Urinary bladder (tissue), 4 donors: ENCODE data around the gene METTL27. TPM values are rescaled to one million over a fixed set of nuclear protein-coding genes. Genes with fewer than 3 reads are reported as not detected.
"Not testable (repeated sequence)": the region's sequence is repeated elsewhere in the genome, so short reads cannot be mapped to it uniquely, and the experiment has no call there.

Experiments
- DNase-seq: peaks from one replicate; pipeline ENCODE4 v3.0.0-alpha.2; 2015; ENCODE audit errors: extremely low spot score
- H3K27ac ChIP-seq: one replicate; pipeline ENCODE4 v1.5.1; 2013; ENCODE audit warnings: low read depth, mild to moderate bottlenecking, moderate library complexity
- H3K36me3 ChIP-seq: one replicate; pipeline ENCODE4 v1.6.1; 2013; ENCODE audit warnings: mild to moderate bottlenecking, moderate library complexity; ENCODE audit not compliant: insufficient read depth
- H3K4me1 ChIP-seq: one replicate; pipeline ENCODE4 v1.6.1; 2013; ENCODE audit warnings: mild to moderate bottlenecking, moderate library complexity; ENCODE audit not compliant: insufficient read depth
- H3K4me3 ChIP-seq: one replicate; pipeline ENCODE4 v1.5.1; 2013; ENCODE audit warnings: low read depth, low read length
- WGBS: extraction: QIAGEN DNeasy Blood & Tissue Kit; methylation state at CpG from one replicate; pipeline ENCODE4 v1.1.7; 2013; 5-methylcytosine and 5-hydroxymethylcytosine counted together
- polyA plus RNA-seq: library from polyadenylated mRNA; stranded (reverse); fragments of 200-250 nt; gene quantifications from one replicate; pipeline ENCODE4 v1.2.3, GENCODE V29; 2013
- total RNA-seq: library from RNA; depleted of rRNA; stranded (reverse); fragments of >200 nt; gene quantifications from one replicate; pipeline ENCODE4 v1.2.3, GENCODE V29; 2014
- donor health status: healthy with polysubstance abuse.
- donor health status: healthy.

Gene METTL27
- total and polyA plus RNA-seq, 2 donors: 1.0 to 2.9 TPM

DNA sequence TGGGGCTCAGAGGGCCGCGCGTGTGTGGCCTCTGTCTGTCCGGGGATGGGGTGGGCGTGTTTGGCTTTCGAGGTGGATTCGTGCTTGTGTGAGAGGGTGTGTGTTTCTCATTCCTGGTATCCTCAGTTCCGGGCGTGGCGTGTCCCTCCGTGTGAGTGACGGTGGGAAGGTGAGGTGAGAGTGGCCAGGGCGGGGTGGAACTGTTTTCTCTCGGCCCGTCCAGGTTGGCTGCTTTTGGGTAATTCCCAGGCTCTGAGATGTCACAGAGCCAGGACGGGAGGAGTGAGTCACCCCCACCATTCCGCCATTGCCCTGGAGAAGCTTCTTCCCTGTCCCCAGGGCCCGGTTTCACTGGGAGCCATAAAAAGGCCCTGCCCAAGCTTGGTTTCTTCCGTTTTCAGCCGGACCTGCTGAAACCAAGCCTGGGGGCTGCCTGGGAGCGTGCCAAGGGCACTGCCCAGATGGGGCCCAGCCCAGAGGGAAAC lies 32.8 kb downstream of the METTL27 start:
- no peak overlapping the region for H3K4me3 ChIP-seq
- WGBS: 75% methylated on average over 21 of the region's 21 CpGs
- H3K27ac ChIP-seq: peak overlapping the region; percentile 28
- no peaks in the 10 kb centered on the region for H3K4me1 ChIP-seq
- no peaks in the 10 kb centered on the region for H3K36me3 ChIP-seq
- no peak for DNase-seq

DNA sequence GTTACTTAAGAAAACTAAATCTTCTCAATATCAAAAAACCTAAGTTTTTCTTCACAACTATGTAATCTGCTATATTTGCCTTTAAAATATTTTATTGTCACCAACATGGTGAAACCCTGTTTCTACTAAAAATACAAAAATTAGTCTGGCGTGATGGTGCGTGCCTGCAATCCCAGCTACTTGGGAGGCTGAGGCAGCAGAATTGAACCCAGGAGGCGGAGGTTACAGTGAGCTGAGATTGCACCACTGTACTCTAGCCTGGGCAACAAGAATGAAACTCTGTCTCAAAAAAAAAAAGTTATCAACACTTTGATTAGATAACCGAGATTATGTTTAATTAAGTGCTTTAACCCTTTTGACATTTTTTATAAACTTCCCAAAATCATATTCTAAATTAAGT lies 39.9 kb downstream of the METTL27 start:
- no peak overlapping the region for H3K27ac ChIP-seq
- no peaks in the 10 kb centered on the region for H3K4me1 ChIP-seq
- H3K36me3 ChIP-seq: no peaks in the 10 kb centered on the region
- DNase-seq: no peak
- H3K4me3 ChIP-seq: no peak overlapping the region
- 75% methylated on average over 4 of the region's 4 CpGs for WGBS

DNA sequence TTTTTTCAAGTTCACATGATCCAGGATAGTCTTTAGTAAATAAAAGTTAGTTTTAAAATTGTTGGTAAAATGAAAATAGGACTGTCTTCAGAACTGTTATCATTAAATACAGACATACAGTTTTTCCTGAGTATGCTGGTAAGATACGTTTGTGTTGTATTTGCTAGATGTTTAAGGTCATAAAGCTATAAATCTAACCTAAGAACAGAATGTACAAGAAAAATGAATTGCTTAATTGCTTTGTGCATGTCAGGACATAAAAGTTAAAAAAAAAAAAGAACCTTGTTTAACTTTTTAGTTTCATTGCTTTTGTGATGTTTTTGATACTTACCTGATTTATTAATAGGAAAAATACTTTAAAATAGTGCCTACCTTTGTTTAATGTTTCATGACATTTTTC lies 40.7 kb downstream of the METTL27 start:
- Histone ChIP-seq H3K27ac (no peak overlapping the region), H3K4me3 (no peak overlapping the region), H3K4me1 (no peaks in the 10 kb centered on the region), H3K36me3 (no peaks in the 10 kb centered on the region)
- WGBS: 51% methylated on average over 1 of the region's 1 CpG
- DNase-seq: no peak

DNA sequence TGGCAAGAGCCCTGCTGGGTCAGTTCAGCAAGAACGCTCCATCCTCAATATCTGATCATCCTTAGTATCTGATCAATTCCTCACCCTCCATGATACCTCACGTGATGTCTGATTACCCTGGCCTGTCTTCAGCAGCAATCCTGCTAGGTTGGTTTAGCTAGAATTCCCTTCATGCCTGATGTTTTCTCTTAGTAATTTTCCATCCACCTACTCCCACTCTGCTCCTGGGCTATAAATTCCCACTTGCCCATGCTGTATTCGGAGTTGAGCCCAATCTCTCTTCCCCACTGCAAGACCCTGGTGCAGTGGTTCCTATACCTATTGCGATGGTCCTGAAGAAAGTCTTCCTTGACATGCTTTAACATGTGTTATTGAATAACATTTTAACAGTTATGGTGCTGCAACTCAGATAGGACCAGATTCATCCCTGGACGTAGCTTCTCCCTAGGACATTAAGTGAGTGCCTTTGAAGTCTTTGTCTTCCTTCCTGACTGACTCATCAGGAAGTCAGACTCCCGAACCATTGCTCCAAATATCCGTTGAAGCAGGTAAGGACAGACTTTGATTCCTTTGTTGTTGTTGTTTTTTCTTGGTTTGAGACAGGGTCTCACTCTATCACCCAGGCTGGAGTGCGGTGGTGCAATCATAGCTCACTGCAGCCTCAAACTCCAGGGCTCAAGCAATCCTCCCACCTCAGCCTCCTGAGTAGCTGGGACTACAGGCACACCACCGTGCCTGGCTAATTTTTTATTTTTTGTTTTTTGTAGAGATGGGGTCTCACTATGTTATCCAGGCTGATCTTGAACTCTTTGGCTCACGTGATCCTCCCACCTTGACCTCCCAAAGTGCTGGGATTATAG lies 42.8 kb downstream of the METTL27 start:
- 65% methylated on average over 10 of the region's 10 CpGs for WGBS
- H3K36me3 ChIP-seq: no peaks in the 10 kb centered on the region
- no peak for DNase-seq
- no peaks in the 10 kb centered on the region for H3K4me1 ChIP-seq
- no peak overlapping the region for H3K4me3 ChIP-seq
- H3K27ac ChIP-seq: no peak overlapping the region

DNA sequence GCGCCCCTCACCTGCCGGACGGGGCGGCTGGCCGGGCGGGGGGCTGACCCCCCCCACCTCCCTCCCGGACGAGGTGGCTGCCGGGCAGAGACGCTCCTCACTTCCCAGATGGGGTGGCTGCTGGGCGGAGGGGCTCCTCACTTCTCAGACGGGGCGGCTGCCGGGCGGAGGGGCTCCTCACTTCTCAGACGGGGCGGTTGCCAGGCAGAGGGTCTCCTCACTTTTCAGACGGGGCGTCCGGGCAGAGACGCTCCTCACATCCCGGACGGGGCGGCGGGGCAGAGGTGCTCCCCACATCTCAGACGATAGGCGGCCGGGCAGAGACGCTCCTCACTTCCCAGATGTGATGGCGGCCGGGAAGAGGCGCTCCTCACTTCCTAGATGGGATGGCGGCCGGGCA lies 45.1 kb downstream of the METTL27 start:
- DNase-seq, H3K4me1 ChIP-seq, H3K27ac ChIP-seq, H3K36me3 ChIP-seq, H3K4me3 ChIP-seq: not testable (repeated sequence)
- 97% methylated on average over 26 of the region's 34 CpGs for WGBS

DNA sequence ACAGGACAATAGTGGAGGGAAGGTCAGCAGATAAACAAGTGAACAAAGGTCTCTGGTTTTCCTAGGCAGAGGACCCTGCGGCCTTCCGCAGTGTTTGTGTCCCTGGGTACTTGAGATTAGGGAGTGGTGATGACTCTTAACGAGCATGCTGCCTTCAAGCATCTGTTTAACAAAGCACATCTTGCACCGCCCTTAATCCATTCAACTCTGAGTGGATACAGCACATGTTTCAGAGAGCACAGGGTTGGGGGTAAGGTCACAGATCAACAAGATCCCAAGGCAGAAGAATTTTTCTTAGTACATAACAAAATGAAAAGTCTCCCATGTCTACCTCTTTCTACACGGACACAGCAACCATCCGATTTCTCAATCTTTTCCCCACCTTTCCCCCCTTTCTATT lies 45.7 kb downstream of the METTL27 start:
- WGBS: 91% methylated on average over 3 of the region's 6 CpGs
- not testable (repeated sequence) for H3K4me1 ChIP-seq, DNase-seq, H3K4me3 ChIP-seq, H3K36me3 ChIP-seq, H3K27ac ChIP-seq

DNA sequence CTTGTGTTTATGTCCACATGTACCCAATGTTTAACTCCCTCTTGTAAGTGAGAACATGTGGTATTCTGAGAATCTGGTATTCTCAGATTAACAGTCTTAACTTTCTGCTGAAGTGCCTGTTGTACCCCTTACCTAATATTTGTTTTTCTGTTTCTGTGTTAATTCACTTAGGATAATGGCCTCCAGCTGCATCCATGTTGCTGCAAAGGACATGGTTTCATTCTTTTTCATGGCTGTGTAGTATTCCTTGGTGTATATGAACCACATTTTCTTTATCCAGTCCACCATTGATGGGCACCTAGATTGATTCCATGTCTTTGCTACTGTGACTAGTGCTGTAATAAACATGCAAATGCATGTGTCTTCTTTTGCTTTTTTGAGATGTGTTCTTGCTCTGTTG lies 47.1 kb downstream of the METTL27 start:
- DNase-seq, H3K4me1 ChIP-seq: not testable (repeated sequence)

DNA sequence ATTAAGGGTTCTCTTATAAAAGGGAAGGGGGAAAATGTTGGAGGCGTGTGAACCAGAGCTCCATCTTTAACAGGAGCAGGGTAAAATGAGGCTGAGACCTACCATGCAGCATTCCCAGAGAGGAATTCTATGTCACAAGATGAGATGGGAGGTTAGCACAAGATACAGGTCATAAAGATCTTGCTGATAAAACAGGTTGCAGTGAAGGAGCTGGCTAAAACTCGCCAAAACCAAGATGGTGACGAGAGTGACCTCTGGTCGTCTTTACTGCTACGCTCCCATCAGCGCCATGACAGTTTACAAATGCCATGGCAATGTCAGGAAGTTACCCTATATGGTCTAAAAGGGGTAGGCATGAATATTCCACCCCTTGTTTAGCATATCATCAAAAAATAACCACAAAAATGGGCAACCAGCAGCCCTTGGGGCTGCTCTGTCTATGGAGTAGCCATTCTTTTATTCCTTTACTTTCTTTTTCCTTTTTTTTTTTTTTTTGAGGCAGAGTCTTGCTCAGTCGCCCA lies 51.1 kb downstream of the METTL27 start:
- not testable (repeated sequence) for H3K4me1 ChIP-seq, H3K27ac ChIP-seq, H3K36me3 ChIP-seq, H3K4me3 ChIP-seq, DNase-seq
- 88% methylated on average over 7 of the region's 7 CpGs for WGBS

More for the DNA sequence above, 47.1 kb downstream of the METTL27 start:
- not testable (repeated sequence) for H3K36me3 ChIP-seq, H3K27ac ChIP-seq, H3K4me3 ChIP-seq

DNA sequence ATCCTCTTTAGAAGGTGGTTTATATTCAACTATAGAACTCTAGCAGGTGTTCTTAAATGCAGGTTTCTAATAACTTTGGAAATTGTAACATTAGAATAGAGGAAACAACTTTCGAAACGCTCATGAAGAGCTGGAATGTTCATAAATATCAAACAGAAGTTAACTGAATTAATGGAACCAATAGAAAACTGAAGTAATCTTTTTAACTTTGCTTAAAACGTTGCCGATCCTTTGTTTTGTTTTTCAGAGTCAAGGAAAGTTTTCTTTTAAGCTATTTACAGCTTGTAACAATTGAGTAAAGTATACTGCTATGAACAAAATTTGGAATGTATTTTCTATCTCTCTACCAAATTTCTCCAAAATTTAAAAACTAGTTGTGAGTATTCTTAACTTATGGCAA lies 53.3 kb downstream of the METTL27 start:
- DNase-seq: no peak
- 86% methylated on average over 4 of the region's 4 CpGs for WGBS
- Histone ChIP-seq H3K36me3 (no peaks in the 10 kb centered on the region), H3K4me1 (no peaks in the 10 kb centered on the region), H3K4me3 (no peak overlapping the region), H3K27ac (no peak overlapping the region)

DNA sequence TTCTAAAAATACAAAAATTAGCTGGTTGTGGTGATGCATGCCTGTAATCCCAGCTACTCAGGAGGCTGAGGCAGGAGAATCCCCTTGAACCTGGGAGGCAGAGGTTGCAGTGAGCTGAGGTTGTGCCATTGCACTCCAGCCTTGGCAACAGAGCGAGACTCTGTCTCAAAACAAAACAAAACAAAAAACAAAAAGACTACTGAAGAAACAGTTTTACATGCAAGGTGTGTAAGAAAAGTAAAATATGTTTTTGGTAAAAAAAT lies 54.6 kb downstream of the METTL27 start:
- not testable (repeated sequence) for H3K36me3 ChIP-seq, H3K4me3 ChIP-seq, DNase-seq, H3K4me1 ChIP-seq, H3K27ac ChIP-seq
- 91% methylated on average over 1 of the region's 1 CpG for WGBS

DNA sequence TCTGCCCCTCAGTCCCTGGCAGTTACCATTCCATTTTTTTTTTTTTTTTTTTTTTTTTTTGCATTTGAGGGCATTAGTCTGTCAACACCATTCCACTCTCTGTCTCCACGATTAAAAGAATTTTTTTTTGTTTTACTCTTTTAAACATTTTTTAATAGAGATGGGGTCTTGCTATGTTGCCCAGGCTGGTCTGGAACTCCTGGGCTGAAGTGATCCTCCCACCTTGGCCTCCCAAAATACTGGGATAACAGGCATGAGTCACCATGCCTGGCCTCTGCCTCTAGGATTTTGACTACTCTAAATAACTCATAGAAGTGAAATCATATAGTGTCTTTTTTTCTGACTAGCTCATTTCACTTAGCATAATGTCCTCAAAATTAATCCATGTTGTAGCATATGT lies 55.7 kb downstream of the METTL27 start:
- 83% methylated on average over 1 of the region's 1 CpG for WGBS
- no peak for DNase-seq
- no peaks in the 10 kb centered on the region for H3K4me1 ChIP-seq
- no peak overlapping the region for H3K4me3 ChIP-seq
- H3K27ac ChIP-seq: no peak overlapping the region
- no peaks in the 10 kb centered on the region for H3K36me3 ChIP-seq

Other genes starting within 250 kb of the METTL27 start
- 0.37 TPM for gene MLXIPL, start 218.0 kb downstream of the METTL27 start, total RNA-seq
- 4.1 TPM for gene MLXIPL, start 218.0 kb downstream of the METTL27 start, polyA plus RNA-seq
- 3.2 TPM for gene VPS37D, start 174.7 kb downstream of the METTL27 start, total RNA-seq
- gene VPS37D, start 174.7 kb downstream of the METTL27 start, polyA plus RNA-seq: 4.7 TPM
- gene DNAJC30, start 159.1 kb downstream of the METTL27 start, total RNA-seq: 2.6 TPM
- gene DNAJC30, start 159.1 kb downstream of the METTL27 start, polyA plus RNA-seq: 11.4 TPM
- gene BUD23, start 158.9 kb downstream of the METTL27 start, total RNA-seq: 22.9 TPM
- 69.4 TPM for gene BUD23, start 158.9 kb downstream of the METTL27 start, polyA plus RNA-seq
- 9.0 TPM for gene STX1A, start 122.8 kb downstream of the METTL27 start, total RNA-seq
- 9.8 TPM for gene STX1A, start 122.8 kb downstream of the METTL27 start, polyA plus RNA-seq
- gene ABHD11, start 103.7 kb downstream of the METTL27 start, total RNA-seq: 5.8 TPM
- gene ABHD11, start 103.7 kb downstream of the METTL27 start, polyA plus RNA-seq: 22.6 TPM
- 0.21 TPM for gene CLDN3, start 72.2 kb downstream of the METTL27 start, total RNA-seq
- gene CLDN3, start 72.2 kb downstream of the METTL27 start, polyA plus RNA-seq: 1.6 TPM
- gene CLDN4, start 11.5 kb downstream of the METTL27 start, total RNA-seq: 51.4 TPM
- 127 TPM for gene CLDN4, start 11.5 kb downstream of the METTL27 start, polyA plus RNA-seq
- gene TMEM270, start 18.6 kb upstream of the METTL27 start, total RNA-seq: not detected
- 0.09 TPM for gene TMEM270, start 18.6 kb upstream of the METTL27 start, polyA plus RNA-seq
- gene ELN, start 185.7 kb upstream of the METTL27 start, total RNA-seq: 483 TPM
- gene ELN, start 185.7 kb upstream of the METTL27 start, polyA plus RNA-seq: 191 TPM
- gene LIMK1, start 241.3 kb upstream of the METTL27 start, total RNA-seq: 11.2 TPM
- gene LIMK1, start 241.3 kb upstream of the METTL27 start, polyA plus RNA-seq: 14.7 TPM